Activated gamma-delta T cell treated with anti-CD3 and anti-CD28 coated beads, Interleukin-2, amount 50 U/mL, for 16 hours (primary cell): ENCODE measurements around the gene LPAR5.

ENCODE experiments used
- DNase-seq: peaks from one replicate; pipeline ENCODE4 v3.0.0-alpha.2; 2020; ENCODE audit warnings: low read depth

LPAR5 gene

DNA sequence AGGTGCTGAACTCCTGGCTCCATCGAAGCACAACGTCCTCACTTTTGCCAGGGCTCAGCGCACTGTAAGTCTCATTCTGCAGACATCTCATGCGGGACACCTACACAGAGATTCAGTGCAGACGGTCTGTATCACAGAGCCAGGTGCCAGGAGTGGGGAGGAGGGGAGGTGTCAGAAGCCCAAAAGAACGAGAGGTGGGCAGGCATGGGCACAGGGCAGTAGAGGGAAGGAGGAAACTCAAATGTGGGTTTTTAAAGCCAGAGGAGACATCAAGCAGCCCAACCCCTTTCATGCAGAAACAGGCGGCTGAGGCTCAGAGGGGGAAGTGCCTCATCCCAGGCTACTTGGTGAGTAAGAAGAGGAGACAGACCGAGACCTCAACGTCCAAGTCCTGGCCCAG lies 2.5 kb upstream of the LPAR5 start:
- DNase-seq, result no peak

DNA sequence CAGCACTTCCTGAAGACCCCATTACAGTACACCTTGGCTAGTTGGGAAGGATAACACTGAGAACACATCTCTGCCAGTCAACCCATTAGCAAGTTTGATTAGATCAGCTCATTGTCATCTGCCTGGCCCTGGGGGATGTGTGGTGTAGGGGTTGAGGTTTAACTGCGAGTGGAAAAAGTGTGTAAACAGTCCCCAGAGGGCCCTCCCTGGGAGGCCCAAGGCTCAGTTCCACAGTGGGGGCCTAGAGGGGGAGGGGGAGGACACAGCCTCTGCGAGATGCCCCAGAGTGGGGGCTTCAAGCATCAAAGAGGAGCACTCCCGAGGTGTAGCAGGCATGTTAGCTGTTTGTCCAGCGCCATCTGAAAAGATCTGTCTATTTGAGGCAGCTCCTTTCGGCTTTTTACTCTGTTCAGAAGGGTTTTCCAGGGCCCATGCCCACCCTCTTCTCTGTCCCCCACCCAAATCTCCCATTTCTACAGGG lies 344 bp downstream of the LPAR5 start:
- peak; percentile 60 for DNase-seq

DNA sequence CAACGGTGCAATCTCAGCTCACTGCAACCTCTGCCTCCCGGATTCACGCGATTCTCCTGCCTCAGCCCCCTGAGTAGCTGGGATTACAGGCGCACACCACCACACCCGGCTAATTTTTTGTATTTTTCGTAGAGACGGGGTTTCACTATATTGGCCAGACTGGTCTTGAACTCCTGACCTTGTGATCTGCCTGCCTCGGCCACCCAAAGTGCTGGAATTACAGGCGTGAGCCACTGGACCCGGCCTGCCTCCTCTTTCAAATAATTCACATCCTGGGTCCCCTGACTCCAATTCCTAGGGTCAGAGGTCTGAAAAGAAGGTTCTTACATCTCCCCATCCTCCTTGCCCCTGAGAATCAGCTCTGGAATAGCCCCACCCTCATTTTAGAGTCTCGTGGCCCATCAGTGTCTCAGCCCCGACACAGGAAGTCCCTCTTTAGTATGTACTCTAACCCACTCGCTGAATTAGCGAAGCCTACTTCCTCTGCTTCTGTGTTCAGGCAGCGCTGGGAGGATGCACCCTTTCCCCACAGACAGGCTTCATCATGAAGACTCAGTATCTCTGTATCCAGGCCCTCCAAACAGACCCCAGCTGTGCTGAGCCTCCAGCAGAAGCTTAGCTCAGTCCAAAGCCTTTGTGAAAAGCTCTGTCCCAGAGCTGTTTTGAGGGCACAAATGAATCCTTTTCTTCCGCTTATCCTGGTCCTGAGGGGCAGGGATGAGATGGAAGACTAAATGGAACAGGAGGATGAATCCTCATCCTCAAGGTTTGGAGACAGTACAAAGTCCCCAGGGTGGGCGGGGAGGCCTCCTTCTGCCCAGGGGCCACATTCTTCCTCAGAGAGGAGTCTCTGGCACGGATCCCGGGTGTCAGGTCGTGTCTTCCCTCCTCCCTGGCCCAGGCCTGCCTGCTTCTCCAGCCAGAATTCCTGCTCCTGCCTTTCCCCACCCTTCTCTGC lies 3.5 kb downstream of the LPAR5 start:
- DNase-seq, result no peak

DNA sequence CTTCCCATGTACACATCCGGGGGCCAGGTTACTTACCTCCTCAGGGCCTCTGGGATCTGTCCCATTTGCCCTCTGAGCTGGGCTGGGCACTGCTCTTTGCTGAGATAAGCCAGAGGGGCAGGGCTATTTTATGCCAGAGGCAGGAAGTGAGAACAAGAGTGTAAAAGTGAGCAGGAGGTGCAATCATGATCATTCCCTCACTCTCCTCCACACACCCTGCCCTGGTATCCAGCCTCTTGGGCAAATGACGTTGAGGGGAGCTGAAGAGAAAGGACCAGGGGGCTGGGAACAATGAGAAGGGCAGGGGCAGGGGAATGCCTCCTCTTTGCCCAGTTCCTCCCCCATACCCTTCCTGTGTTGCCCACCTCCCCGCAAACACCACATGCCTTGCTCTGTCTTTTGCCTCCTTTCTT lies 4.2 kb downstream of the LPAR5 start:
- DNase-seq, result no peak

DNA sequence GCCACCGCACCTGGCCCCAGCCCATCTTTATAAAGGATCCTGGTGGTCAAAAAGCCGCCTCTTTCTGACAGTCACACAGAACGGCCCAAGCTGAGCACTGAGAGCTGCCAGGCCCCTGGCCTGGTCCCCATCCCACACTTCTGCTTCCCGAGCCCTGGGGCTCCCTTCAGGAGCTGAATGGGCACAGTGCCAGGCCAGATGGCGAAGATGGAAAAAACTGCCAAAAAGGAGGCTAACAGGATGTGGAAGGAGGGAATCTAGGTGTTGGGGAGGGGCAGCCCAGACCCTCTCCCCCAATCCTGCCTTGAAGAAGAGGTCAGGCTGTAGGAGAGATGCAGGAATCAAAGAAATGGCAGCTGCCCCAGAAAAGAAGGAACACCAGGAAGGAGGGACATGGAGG lies 5.0 kb downstream of the LPAR5 start:
- DNase-seq, result no peak

DNA sequence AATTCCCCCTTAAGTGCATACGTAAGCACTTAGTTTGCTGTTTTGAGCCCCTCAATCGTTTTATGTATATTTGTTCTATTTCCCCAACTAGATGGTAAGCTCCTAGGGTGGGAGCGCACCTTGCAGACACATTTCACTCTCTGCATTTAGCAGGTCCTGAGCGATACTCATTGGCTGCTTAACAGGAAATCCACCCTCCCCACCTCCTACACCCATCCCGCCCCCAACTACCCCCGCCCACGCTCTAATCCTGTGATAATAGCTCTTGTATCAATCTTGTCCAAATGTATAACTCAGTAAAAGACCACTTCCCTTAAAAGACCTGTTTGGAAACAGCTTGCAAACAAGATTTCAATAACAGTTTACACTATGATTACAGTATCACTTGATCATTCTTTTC lies 8.1 kb downstream of the LPAR5 start:
- DNase-seq, result no peak

DNA sequence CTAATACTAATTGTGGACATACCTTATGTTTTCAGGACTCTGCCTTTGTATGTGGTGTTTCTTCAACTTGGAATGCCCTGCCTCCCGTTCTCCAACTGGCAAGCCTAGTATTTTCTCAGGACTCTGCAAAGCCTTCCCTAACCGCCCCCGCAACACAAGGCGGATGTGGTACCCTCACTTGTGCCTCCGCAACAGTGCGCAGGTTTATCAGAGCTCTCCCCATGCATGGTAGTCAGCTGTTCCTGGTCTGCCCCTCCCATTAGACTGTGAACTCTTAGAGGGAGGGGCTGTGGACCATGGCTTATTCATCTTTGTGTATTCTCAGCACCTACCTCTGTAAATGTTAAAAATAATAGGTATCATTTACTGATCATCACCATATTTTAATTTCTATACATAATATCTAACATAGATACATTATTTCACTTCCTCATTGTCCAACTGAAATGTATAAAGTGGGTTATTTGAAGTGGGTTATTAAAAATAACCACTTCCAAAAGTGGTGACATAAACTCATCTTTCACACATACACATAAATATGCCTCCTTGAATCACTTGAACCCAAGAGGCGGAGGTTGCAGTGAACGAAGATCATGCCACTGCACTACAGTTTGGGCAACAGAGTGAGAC lies 9.0 kb downstream of the LPAR5 start:
- no peak for DNase-seq

DNA sequence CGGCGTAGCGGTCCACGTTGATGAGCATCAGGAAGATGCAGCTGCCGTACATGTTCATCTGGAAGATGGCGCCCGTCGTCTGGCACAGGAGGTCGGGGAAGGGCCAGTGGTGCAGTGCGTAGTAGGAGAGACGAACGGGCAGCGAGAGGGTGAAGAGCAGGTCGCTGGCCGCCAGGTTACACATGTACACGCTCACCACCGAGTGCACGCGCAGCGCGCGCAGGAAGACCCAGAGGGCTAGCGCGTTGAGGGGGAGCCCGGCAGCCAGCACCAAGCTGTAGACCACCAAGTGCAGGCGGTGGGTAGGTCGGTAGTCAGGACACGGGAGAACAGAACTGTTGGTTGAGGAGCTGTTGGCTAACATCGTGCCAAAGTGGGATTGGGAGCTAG lies 14.9 kb downstream of the LPAR5 start:
- no peak for DNase-seq

DNA sequence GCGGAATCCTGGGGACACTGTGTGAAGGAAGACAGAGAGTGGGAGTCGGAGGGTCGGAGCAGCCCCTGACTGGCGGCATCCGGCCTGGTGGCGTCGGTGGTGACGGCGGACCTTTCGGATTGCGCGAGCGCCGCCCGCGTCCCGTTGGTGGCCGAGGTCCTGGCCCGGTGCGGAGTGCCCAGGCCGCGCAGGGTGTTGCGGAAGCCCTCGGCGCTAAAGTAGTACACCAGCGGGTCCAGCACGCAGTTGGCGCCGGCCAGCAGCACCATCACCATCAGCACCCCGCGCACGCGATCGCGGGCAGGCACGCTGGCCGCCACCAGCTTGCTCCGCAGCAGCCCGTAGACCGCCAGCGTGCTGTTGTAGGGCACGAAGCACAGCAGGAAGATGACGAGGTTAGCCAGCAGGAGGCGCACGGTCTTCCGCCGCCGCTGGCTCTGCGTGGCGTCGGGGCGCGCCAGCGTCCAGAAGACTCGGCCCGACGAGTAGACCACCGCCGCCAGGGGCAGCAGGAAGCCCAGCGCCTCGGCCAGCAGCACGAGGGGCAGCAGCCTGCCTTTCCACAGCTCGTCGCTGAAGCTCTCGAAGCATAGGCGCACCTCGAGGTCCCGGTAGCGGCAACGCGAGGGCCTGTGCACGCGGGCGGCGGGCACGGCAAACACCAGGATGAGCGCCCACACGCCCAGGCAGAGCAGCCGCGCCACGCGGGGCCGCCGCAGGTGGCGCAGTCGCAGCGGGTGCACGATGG lies 15.4 kb downstream of the LPAR5 start:
- no peak for DNase-seq

DNA sequence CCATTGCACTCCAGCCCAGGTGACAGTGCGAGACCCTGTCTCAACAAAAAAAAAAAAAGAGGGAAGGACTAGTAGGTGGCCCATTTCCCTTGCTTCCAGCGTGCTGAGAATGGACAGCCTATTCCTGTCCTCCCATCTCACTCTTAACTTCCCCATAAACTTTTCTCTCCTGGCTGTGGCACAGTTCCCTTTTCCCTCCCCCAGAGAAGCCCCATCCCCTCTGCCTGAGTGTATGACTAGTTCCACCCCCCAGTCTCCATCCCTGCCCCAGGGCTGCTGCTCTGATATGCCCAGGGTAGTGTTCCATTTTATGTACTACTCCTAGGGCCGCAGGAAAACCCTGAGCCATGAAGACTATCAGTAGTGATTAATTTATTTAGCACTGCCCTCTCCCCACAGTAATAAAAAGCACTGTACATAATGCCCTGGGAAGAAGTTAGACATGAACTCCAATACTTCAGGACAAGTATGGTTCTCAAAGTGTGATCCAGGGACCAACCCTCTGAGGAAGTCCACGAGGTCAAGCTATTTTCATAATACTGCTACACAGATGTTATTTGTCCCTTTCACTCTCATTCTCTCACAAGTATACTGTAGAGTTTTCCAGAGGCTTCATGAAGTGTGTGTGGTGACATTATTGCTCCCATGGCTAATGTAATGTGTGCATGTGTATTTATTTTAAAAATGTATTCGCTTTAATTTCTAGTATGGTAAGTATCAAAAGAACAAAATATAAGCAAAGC lies 17.1 kb downstream of the LPAR5 start:
- no peak for DNase-seq

DNA sequence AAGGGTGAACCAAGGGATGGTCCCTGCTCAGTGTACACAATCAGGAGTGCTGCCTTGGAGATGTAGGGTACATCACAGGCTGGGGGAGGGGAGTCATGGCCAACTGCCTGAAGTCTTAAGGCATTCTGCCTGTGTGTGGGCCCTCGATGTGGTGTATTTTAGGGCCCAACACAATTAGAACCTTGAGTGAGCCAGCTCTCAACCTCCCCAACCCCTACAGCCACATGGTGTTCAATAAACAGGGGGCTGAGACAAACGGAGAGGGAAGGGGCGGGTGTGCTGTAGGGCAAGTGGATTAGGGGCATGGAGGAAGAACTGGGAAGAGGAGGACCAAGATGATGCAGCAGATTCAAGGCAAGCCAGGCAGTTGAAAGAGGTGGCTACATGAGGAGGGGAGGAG lies 20.0 kb downstream of the LPAR5 start:
- DNase-seq, result no peak

DNA sequence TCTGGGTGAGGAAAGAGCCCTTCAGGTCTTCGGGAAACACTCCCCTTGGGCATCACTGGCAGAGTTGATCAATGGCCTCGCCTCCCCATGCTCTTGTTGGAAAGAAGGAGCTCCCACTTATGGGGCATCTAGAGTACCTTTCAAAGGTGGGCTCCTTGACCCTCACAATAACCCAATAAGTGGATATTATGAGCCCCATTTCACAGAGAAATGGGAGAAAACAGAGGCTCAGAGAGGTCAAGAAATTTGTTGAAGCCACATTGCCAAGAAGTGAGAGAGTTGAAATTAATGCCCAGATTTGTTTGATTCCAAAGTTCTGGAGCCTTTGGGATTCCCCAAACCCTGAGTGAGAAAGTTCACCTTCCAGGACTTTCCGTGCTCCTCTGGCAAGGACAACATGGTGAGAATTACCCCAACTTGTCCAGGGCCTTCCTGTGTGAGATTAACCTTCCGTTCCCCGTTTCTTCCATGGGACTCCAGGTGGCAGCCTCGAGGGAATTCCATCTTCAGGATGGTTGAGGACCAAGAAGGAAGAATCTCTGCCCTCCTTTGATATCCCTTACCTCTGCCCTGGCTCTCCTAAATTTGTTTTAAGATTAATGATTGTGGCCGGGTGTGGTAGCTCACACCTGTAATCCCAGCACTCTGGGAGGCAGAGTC lies 21.1 kb downstream of the LPAR5 start:
- no peak for DNase-seq

DNA sequence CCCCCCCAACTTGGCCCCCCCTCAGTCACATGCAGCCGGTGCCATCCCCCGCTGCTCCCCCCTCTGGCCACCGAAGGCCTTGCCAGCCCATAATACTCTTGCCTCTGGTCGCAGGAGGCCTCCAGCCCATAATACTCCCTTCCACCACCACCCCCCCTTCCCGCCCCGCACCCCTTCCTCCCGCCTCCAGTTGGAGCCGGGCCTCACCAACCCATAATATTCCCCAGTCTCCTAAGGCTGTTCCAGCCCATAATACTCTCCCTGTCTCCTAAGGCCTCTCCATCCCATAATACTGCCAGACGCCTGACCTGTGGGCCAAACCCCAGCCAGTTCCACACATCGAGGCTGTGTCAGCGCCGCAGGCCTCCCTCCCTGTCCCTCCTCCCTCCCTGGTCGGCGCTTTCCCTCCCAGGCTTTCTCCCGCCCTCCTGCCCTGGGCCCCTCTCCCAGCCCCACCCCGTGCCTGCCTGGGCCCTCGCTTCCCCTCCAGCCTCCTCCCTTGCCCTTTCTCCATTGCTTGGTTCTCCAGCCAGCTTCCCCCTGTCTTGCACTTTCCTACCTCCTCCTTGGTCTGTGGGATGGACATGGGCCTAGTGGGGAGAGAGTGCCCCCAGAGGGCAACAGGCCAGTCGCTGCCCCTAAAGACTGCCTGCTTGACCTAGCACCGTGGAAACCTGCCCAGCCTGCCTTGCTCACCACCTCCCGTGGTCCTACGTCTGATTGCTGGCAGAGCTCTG lies 21.8 kb downstream of the LPAR5 start:
- DNase-seq, result no peak

DNA sequence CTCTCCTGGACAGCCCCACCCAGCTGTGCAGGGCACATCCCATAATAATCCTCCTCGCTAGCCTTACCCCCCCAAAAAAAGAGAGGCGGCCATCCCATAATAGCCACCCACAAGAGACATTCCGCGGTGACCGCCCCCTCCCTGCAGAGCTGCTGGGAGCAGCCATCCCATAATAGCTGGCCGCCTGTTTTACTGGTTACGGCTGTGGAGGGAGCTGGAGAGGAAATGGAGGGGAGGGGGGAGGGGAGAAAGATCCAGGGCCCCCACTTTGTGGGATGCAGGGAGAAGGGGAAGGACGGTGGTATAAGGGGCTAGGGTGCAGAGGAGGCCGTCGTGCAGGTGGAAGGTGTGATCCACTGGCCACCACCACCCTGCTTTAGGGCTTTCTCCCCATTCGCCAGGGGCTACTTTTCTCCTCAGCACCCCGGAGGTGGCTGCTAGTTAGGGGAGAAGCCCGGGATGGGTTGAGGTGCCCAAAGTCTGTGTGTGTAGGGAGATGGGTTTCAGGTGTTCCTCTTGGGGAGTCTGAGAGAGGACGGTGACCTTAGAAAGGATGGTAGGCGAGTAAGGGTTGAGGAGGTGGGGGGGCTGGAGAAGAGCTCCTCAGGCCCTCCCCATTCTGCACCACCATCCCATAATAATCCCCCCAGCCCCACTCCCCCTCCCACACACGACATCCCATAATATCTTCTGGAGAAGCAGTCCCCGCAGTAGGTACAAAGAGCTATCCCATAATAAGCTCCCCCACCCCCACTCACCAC lies 22.6 kb downstream of the LPAR5 start:
- no peak for DNase-seq

DNA sequence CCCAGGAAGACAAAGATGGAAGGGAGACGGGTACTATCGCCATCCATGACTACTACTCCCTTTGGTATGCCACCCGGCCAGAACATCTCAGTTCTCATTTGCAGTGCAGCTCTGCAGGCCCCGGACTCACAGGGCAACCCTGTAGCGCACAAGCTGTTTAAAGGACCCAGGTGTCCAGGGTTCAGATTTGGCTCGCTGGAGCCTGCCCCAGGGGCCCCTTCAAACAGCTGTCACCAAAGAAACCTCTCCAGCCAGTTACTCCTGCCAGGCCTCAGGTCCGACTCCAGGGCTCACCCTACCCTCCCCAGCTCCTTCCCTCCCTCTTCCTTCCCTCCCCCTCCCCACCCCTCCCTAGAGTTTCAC lies 23.1 kb downstream of the LPAR5 start:
- no peak for DNase-seq

DNA sequence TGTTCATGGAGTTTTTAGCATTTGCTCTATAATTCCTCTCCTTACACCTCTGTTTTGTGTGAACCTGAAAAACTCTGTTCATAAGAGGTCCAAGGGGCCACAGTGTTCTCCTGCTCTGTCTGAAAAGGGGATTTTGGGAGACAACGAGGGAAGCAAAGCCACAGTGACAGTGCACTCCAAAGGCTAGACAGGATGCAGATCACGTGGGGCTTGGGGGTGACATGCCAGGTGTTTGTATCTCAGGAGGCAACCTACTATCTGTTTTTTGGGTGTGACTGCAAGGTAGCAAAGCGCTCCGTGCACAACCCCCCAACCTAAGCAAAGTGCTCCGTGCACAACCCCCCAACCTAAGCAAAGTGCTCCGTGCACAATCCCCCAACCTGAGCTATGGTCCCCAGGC lies 23.5 kb downstream of the LPAR5 start:
- no peak for DNase-seq

DNA sequence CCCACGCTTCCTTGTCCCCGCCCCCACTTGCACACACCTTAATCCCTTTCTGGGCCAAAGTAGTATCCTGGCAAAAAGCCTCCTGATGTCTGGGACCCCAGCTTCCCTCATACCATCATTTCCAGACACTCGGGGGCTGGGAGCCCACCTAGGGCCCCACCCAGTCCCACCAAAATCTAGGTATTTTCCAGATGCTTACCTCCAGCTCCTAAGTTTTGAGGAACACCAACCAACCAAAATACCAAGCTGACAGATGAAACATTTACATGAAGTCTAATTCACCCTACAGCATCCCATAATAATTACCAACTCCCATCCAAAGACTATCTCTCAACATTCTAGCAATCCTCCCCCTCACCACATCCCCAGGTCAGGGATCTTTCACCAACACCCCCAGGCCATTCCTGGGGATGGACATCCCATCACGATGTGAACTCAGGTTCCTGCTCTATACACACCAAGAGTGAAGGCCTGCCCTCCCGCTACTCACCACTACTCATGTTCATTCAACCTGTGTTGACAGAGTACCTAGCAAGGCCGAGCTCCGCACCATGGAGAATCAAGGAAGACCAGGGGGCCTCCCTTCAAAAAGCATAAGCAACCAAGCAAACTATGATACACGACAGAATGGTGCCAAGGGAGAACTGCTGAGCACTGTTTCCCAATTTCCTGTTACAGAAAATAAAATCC lies 27.0 kb downstream of the LPAR5 start:
- DNase-seq, result no peak

DNA sequence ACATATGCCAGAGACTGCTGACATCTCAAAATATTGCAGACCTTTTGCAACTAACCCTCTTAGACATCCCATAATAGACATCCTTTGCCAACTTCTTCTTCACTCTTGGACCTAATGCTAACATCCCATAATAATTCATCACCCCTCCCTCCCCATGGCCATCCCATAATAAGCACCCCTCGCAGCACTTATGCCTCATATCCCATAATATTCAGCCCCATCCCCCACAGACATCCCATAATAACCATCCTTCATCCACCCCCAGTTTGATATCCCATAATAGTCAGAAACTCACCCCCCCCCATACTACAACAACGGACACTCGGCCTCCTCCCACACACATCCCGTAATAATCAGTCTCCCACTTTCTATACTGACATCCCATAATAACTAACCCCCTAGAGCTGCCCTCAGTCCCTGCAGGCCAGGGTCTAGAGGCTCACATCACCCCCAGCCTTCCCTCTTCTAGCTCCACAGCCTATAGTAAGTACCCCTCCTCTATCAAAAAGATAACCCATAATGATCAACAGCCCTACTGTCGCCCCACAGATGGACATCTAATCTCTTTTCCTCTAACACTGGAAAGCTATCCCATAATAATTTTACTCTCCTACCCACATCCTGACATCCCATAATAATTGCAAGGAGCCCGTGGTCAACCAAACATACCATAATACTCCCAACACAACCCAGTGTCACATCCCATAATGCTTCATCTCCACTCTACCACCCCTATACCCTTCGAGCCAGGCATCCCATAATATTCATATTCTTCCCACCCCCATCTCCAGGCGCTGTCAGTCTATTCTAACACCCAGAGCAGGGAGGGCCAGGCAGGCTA lies 27.8 kb downstream of the LPAR5 start:
- DNase-seq, result peak; percentile 52
